Stimulated activated CD8-positive, alpha-beta memory T cell treated with anti-CD3 and anti-CD28 coated beads, Interleukin-15, amount 100 ng/mL, for 1 hour (primary cell): ENCODE data around the gene CCDC92.
A peak's percentile ranks its signal among the peaks of the same experiment; 100 is the strongest.
"Not testable (repeated sequence)": the region's sequence is repeated elsewhere in the genome, so short reads cannot be mapped to it uniquely, and the experiment has no call there.

Source experiments
- DNase-seq: peaks from one replicate; pipeline ENCODE4 v3.0.0-alpha.2; 2020; ENCODE audit warnings: low read depth

The CCDC92 gene

GRCh38 chr12:123936471-123936870, 36.2 kb downstream of the CCDC92 start:
- no peak for DNase-seq

DNA sequence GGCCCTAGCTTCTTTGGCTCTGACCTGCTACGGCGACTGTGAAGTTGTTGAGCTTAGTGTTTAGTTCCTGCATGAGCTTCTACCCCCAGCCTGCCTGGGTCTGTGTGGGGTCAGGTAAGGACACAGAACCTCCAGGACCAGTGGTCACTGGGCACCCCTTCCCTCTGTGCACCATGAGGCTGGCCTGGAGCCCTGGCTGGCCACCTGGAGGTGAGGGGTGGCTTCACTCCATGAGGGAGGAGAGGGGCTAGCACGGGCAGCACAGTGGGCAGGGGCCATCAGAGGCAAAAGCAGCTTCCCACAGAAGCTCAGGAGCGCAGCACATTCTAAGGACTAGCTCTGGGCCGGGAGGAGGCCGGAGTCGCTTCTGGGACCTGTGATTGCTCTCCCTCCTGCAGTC, 36.7 kb downstream of the CCDC92 start:
- DNase-seq = no peak

DNA sequence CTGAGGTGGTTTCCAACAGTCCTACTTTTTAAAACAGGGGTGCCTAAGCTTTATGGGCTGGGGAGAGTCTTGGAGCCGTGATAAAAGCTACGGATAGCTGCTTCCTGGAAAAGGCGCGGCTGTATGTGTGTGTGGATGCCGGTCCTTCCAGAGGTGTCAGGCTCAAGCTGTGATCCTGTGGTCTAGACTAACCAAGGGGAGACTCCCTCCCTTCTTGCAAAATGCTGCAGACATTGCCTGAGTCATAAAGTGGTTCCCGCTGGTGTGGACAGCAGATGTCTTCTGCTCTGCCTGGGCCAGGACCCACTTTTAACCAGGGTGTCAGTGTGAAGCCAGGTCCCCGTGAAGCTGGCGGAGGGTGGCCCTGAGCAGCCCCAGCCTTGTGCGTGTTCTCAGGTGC, 37.8 kb downstream of the CCDC92 start:
- DNase-seq = no peak

- DNase-seq = no peak
Measured at GRCh38 chr12:123934016-123934620, 38.5 kb downstream of the CCDC92 start.

- DNase-seq = no peak
Measured at GRCh38 chr12:123933214-123933613, 39.4 kb downstream of the CCDC92 start.

GRCh38 chr12:123931686-123932321, 40.8 kb downstream of the CCDC92 start:
- peak; percentile 9 for DNase-seq

DNA sequence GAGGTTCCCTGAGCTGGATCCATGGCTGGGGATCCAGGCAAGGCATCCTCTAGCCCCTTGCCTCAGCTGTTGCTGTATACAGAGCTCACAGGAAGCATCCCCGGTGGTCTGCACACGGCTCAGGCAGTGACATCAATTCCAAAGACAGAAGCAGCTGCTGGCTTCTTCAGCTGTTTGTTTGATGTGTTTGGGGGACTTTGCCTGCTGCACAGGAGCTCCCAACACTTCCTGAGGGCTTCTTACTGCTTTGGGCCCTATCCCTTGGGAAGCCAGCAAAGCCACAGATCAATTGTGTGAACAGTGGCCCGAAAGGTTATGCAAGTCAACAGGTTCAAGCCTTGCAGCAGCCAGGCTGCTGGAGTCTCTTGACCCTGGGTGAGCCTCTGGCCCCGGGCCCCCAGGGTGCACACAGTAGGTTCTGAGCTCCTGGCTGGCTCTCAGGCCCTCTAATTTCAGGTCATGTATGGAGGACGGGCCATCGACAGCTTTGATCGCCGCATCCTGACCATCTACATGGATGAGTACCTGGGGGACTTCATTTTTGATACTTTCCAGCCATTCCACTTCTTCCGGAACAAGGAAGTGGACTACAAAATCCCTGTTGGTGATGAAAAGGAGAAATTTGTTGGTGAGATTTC, 42.6 kb downstream of the CCDC92 start:
- no peak for DNase-seq

DNA sequence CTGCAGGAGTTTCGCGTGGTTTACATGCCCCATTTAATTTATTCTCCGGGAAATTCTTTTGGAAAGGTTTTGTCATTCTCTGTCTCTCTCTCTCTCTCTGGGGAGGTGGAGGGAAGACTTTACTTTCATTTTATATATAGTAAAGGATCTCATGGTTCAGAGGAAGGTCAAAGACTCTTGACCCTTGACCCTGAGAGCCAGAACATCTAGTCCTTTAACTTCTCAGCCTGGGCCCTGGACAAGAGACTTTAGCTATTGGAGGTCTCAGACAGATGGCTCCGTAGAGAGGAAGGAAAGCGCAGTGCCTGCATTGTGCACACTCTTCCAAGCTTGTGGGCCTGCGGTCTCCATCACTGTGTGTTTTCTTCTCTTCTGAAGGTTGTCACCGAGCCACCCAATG, 43.7 kb downstream of the CCDC92 start:
- DNase-seq = no peak

DNA sequence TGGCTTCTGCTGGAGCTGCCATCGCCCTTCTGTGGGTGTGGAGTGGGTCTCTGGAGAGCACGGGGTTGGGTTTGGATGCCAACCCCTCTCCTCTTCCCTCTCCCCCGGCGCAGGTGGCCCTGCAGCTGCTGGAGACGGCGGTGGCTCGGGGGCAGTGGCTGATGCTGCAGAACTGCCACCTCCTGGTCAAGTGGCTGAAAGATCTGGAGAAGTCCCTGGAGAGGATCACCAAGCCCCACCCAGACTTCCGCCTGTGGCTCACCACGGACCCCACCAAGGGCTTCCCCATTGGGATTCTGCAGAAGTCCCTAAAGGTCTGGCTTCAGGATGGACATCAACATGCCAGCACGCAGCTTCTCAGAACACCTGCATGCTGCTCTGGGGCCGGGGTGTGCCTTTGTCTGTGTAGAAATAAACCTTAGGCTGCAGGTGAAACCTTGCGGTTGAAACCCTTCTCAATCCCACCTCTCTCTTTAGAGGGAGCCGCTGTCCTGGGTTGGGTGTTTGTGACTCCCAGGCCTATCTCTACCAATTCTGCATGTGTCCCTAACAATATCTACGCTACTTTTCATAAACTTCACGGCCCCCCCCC, 44.3 kb downstream of the CCDC92 start:
- no peak for DNase-seq

DNA sequence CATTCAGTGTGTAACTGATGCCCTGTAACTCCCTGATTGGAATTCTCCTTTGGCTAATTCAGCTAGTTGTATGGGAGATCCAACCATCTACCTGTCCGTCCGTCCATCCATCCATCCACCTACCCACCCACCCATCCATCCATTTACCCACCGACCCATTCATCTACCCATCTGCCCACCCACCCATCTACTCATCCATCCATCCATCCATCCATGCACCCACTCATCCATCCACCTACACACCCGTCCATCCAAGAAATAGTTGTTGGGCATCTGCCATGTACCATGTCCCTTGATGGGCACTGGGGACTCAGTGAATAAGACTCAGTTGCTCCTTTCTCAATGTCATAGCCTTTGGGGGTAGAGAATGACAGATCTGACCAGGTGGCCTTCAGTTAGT, 48.1 kb downstream of the CCDC92 start:
- DNase-seq = no peak

DNA sequence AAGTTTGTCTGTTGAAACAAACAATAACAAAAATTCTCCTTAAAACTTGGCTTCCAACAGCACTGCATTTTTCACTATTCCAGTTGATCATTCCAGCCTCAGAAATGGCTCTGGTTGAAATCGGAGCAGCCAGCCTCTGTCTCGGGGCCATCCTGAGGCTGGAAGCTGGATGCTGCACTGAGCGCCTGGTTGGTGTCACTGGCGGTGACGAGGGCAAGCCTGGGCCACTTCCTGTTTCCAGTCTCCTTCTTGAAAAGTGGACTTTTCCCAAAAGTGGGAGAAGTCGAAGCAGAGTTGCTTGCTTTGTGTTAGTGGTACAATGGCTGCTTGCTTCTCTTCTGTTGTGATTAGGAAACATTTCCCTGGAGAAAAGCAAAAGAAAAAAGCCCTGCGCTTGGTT, 48.7 kb downstream of the CCDC92 start:
- DNase-seq = no peak

DNA sequence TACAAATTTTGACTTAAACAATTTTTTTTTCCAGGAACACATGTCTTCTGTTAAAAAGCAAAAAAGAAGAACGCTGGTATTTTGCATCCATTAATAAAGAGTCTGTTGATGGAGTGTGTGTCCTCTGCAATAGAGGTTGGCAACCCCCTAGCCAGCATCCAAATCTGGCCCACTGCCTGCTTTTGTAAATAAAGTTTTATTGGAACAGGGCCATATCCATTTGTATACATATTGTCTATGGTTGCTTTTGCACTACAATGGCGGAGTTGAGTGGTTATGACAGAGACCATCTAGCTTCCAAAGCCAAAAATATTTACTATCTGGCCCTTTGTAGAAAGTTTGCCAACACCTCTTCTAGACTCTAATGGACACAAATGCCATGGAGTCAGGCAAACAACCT, 49.6 kb downstream of the CCDC92 start:
- DNase-seq = no peak

DNA sequence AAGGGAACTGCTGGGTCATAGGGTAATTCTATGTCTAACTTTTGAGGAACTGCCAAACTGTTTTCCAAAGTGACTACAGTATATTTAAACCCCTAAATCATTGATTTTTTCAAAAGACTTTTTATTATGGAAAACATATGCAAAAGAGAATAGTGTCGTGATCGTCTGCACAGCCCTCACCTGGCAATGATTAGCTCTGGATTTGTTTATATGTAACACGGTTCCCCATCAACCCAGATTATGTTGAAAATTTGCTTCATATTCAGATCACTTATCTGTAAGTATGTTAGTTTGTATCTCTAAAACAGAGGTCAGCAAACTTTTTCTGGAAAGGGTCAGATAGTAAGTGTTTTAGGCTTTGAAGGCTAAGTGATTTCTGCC, 52.7 kb downstream of the CCDC92 start:
- DNase-seq = no peak

DNA sequence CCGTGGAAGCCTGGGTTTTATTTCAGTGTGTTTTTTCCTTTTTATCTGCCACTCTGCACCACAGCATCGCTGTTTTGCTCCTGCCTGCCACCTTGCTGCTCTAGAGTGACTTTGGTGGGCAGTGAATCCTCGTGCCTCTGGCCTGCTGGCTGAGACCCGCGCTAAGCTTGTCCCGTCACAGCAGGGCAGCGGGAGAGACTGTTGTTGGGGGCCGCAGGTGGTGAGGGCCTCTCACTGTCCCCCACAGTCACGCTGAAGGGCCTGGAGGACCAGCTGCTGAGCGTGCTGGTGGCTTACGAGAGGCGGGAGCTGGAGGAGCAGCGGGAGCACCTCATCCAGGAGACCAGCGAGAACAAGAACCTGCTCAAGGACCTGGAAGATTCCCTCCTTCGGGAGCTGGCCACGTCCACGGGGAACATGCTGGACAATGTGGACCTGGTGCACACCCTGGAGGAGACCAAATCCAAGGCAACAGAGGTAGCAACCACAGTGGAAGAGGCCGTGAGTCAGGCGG, 55.2 kb downstream of the CCDC92 start:
- no peak for DNase-seq

DNA sequence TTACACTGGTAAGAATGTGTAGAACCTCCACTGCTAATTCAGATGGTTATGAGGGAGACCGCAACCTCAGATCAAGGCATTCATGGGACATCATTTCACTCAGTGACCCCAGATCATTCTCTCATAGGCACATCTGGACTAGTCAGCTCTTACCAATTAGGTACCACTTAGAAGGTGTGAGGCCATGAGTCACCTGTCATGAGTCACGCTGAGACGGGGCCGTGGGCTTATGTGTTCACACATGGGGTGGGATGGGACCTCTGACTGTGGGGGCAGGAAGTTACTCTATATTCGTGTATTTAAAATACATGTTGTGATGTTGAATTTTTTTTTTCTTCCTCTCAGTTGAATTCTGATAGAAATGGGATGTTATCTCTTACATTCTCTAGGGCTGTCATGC, 55.9 kb downstream of the CCDC92 start:
- peak; percentile 13 for DNase-seq

DNA sequence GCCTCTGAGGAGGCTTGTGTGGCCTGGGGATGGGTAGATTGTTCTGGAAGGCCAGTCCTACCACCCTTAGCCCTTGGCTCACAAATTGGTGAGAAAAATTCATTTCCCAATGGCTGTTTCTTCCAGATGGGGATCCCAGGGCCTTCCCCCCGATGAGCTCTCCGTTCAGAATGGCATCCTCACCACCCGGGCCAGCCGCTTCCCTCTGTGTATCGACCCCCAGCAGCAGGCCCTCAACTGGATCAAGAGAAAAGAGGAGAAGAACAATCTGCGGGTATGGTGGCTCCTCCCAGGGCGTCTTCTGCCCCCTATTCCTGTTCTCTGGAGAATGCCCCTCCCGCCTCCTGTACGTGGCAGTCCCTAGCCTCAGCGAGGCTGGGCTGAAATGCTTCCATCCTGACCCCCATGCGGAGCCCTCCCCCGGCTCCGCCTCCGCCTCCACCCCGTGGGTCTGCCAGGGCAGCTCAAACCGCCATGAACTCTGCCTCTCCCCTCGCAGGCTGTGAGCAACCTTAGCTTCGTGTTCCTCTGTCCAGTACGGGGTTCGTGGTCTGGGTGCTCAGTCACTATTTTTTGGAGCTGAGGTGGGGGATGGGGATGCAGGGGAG, 57.8 kb downstream of the CCDC92 start:
- DNase-seq = no peak

GRCh38 chr12:123912415-123913380, 59.9 kb downstream of the CCDC92 start:
- DNase-seq = no peak

DNA sequence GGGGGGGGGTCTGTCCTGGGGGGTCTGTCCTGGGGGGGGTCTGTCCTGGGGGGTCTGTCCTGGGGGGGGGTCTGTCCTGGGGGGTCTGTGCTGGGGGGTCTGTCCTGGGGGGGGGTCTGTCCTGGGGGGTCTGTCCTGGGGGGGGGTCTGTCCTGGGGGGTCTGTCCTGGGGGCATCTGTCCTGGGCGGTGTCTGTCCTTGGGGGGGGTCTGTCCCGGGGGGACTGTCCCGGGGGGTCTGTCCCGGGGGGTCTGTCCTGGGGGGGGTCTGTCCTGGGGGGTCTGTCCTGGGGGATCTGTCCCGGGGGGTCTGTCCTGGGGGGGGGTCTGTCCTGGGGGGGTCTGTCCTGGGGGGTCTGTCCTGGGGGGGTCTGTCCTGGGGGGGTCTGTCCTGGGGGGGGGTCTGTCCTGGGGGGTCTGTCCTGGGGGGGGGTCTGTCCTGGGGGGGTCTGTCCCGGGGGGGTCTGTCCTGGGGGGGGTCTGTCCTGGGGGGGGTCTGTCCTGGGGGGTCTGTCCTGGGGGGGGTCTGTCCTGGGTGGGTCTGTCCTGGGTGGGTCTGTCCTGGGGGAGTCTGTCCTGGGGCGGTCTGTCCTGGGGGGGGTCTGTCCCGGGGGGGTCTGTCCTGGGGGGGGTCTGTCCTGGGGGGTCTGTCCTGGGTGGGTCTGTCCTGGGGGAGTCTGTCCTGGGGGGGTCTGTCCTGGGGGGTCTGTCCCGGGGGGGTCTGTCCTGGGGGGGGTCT, 60.8 kb downstream of the CCDC92 start:
- DNase-seq = not testable (repeated sequence)

DNA sequence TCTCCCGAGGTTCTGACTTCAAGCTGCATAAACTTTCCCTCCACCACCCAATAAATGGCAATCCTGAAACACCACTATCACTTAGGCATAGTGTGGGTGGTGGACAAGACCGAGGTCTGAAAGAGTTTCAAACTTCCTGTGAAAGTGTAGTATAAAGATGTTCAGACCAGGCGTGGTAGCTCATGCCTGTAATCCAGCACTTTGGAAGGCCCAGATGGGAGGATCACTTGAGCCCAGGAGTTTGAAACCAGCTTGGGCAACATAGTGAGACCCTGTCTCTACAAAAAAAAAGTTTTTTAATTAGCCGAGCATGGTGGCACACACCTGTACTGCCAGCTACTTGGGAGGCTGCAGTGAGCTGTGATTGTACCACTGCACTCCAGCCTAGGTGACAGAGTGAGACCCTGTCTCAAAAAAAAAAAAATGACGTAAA, 61.9 kb downstream of the CCDC92 start:
- DNase-seq = no peak

GRCh38 chr12:123910057-123910456, 62.6 kb downstream of the CCDC92 start:
- DNase-seq = no peak
